Measurements from ENCODE around the gene GDNF. TPM values are rescaled to one million over a fixed set of nuclear protein-coding genes. Genes with fewer than 3 reads are reported as not detected.

The GDNF gene
- total and polyA plus RNA-seq, 2 donors (not counting 1 experiment from before 2014, with no cell fraction given), result 0.32 to 0.83 TPM

GRCh38 chr5:37857696-37858095 lies 17.9 kb upstream of the GDNF start:
- Histone ChIP-seq H3K9me3 (ENCODE audit: control insufficient read depth, insufficient read depth, low read depth, low read length) (no peaks in the 10 kb centered on the region), H3K9ac (ENCODE audit: insufficient read depth, low read length) (no peak overlapping the region), H2AFZ (ENCODE audit: low read length) (no peak overlapping the region), H3K79me2 (ENCODE audit: control insufficient read depth, insufficient read depth, low read length) (no peaks in the 10 kb centered on the region), H3K36me3 (ENCODE audit: control insufficient read depth, insufficient read depth, low read length) (no peaks in the 10 kb centered on the region), H3K4me1 (ENCODE audit: control insufficient read depth, extremely low read depth, insufficient read depth, low read length) (no peaks in the 10 kb centered on the region), H3K4me2 (ENCODE audit: extremely low read depth, insufficient read depth, low read length) (no peak overlapping the region), H4K20me1 (ENCODE audit: control insufficient read depth, extremely low read depth, insufficient read depth, low read length) (no peaks in the 10 kb centered on the region), H3K4me3 (replicated peaks in 1 of 4; ENCODE audit: control extremely low read depth in 1 of 4, insufficient read depth in 1 of 4, low read depth in 3 of 4, low read length in 4 of 4) (no peak overlapping the region), H3K27me3 (ENCODE audit: control insufficient read depth, insufficient read depth, low read length) (no peaks in the 10 kb centered on the region), H3K27ac (ENCODE audit: insufficient read depth, low read length) (no peak overlapping the region)
- DNase-seq (ENCODE audit: low read depth in 2 of 2), result no peak
- TF ChIP-seq, protein P1, sequence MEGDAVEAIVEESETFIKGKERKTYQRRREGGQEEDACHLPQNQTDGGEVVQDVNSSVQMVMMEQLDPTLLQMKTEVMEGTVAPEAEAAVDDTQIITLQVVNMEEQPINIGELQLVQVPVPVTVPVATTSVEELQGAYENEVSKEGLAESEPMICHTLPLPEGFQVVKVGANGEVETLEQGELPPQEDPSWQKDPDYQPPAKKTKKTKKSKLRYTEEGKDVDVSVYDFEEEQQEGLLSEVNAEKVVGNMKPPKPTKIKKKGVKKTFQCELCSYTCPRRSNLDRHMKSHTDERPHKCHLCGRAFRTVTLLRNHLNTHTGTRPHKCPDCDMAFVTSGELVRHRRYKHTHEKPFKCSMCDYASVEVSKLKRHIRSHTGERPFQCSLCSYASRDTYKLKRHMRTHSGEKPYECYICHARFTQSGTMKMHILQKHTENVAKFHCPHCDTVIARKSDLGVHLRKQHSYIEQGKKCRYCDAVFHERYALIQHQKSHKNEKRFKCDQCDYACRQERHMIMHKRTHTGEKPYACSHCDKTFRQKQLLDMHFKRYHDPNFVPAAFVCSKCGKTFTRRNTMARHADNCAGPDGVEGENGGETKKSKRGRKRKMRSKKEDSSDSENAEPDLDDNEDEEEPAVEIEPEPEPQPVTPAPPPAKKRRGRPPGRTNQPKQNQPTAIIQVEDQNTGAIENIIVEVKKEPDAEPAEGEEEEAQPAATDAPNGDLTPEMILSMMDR (conservative IDR thresholded peaks at IDR 0.05 in 1 of 2, IDR thresholded peaks at IDR 0.05 in 1 of 2; ENCODE audit: low read depth in 1 of 2, low read length in 2 of 2), result no peak
- no peak for TF ChIP-seq EZH2 (IDR thresholded peaks at IDR 0.05; ENCODE audit: low read length, missing control alignments)

- no peak overlapping the region for H3K27ac ChIP-seq (ENCODE audit: insufficient read depth, low read length)
- no peak for DNase-seq (ENCODE audit: low read depth in 2 of 2)
- no peaks in the 10 kb centered on the region for H3K4me1 ChIP-seq (ENCODE audit: control insufficient read depth, extremely low read depth, insufficient read depth, low read length)
- H3K36me3 ChIP-seq (ENCODE audit: control insufficient read depth, insufficient read depth, low read length), result no peaks in the 10 kb centered on the region
- no peak overlapping the region for H2AFZ ChIP-seq (ENCODE audit: low read length)
- no peak overlapping the region for H3K4me3 ChIP-seq (replicated peaks in 1 of 4; ENCODE audit: control extremely low read depth in 1 of 4, insufficient read depth in 1 of 4, low read depth in 3 of 4, low read length in 4 of 4)
- H3K9ac ChIP-seq (ENCODE audit: insufficient read depth, low read length), result no peak overlapping the region
- H3K9me3 ChIP-seq (ENCODE audit: control insufficient read depth, insufficient read depth, low read depth, low read length), result no peaks in the 10 kb centered on the region
- H3K4me2 ChIP-seq (ENCODE audit: extremely low read depth, insufficient read depth, low read length), result no peak overlapping the region
- no peaks in the 10 kb centered on the region for H4K20me1 ChIP-seq (ENCODE audit: control insufficient read depth, extremely low read depth, insufficient read depth, low read length)
- H3K27me3 ChIP-seq (ENCODE audit: control insufficient read depth, insufficient read depth, low read length), result no peaks in the 10 kb centered on the region
- H3K79me2 ChIP-seq (ENCODE audit: control insufficient read depth, insufficient read depth, low read length), result no peaks in the 10 kb centered on the region
- TF ChIP-seq, protein P1 (conservative IDR thresholded peaks at IDR 0.05 in 1 of 2, IDR thresholded peaks at IDR 0.05 in 1 of 2; ENCODE audit: low read depth in 1 of 2, low read length in 2 of 2), result no peak
- TF ChIP-seq EZH2 (IDR thresholded peaks at IDR 0.05; ENCODE audit: low read length, missing control alignments), result no peak
Observed at GRCh38 chr5:37855438-37855837, 15.6 kb upstream of the GDNF start.

- no peaks in the 10 kb centered on the region for H3K36me3 ChIP-seq (ENCODE audit: control insufficient read depth, insufficient read depth, low read length)
- peaks cover 2% of the 10 kb centered on the region for H3K4me1 ChIP-seq (ENCODE audit: control insufficient read depth, extremely low read depth, insufficient read depth, low read length)
- no peak overlapping the region for H3K9ac ChIP-seq (ENCODE audit: insufficient read depth, low read length)
Observed at GRCh38 chr5:37851305-37851704, 11.5 kb upstream of the GDNF start.

More at GRCh38 chr5:37851305-37851704, 11.5 kb upstream of the GDNF start:
- no peaks in the 10 kb centered on the region for H3K9me3 ChIP-seq (ENCODE audit: control insufficient read depth, insufficient read depth, low read depth, low read length)
- no peak for DNase-seq (ENCODE audit: low read depth in 2 of 2)
- no peaks in the 10 kb centered on the region for H4K20me1 ChIP-seq (ENCODE audit: control insufficient read depth, extremely low read depth, insufficient read depth, low read length)
- no peaks in the 10 kb centered on the region for H3K27me3 ChIP-seq (ENCODE audit: control insufficient read depth, insufficient read depth, low read length)
- TF ChIP-seq, protein P1 (conservative IDR thresholded peaks at IDR 0.05 in 1 of 2, IDR thresholded peaks at IDR 0.05 in 1 of 2; ENCODE audit: low read depth in 1 of 2, low read length in 2 of 2), result no peak
- no peak overlapping the region for H3K27ac ChIP-seq (ENCODE audit: insufficient read depth, low read length)
- no peak overlapping the region for H3K4me3 ChIP-seq (replicated peaks in 1 of 4; ENCODE audit: control extremely low read depth in 1 of 4, insufficient read depth in 1 of 4, low read depth in 3 of 4, low read length in 4 of 4)
- no peak overlapping the region for H2AFZ ChIP-seq (ENCODE audit: low read length)
- H3K4me2 ChIP-seq (ENCODE audit: extremely low read depth, insufficient read depth, low read length), result no peak overlapping the region
- no peaks in the 10 kb centered on the region for H3K79me2 ChIP-seq (ENCODE audit: control insufficient read depth, insufficient read depth, low read length)

Data from fibroblast of lung (primary cell).